ENCODE measurements around the gene CAPN3.

Gene CAPN3

GRCh38 chr15:42356851-42357250, 2.5 kb upstream of the CAPN3 start:
- no peak for DNase-seq (ENCODE audit: low read depth in 2 of 2)

GRCh38 chr15:42358141-42358540, 1.2 kb upstream of the CAPN3 start:
- DNase-seq (ENCODE audit: low read depth in 2 of 2): no peak

GRCh38 chr15:42359985-42360384, 684 bp downstream of the CAPN3 start:
- no peak for DNase-seq (ENCODE audit: low read depth in 2 of 2)

- no peak for DNase-seq (ENCODE audit: low read depth in 2 of 2)
Observed at GRCh38 chr15:42360535-42361112, 1.3 kb downstream of the CAPN3 start.

GRCh38 chr15:42363487-42363886, 4.2 kb downstream of the CAPN3 start:
- no peak for DNase-seq (ENCODE audit: low read depth in 2 of 2)

- DNase-seq (ENCODE audit: low read depth in 2 of 2): no peak
Observed at GRCh38 chr15:42363942-42364341, 4.6 kb downstream of the CAPN3 start.

- DNase-seq (ENCODE audit: low read depth in 2 of 2): no peak
Observed at GRCh38 chr15:42364529-42364928, 5.2 kb downstream of the CAPN3 start.

- no peak for DNase-seq (ENCODE audit: low read depth in 2 of 2)
Observed at GRCh38 chr15:42365921-42366550, 6.7 kb downstream of the CAPN3 start.

- DNase-seq (ENCODE audit: low read depth in 2 of 2): no peak
Observed at GRCh38 chr15:42367041-42367440, 7.7 kb downstream of the CAPN3 start.

GRCh38 chr15:42368096-42368495, 8.8 kb downstream of the CAPN3 start:
- DNase-seq (ENCODE audit: low read depth in 2 of 2): no peak

GRCh38 chr15:42371096-42371495, 11.8 kb downstream of the CAPN3 start:
- no peak for DNase-seq (ENCODE audit: low read depth in 2 of 2)

- no peak for DNase-seq (ENCODE audit: low read depth in 2 of 2)
Observed at GRCh38 chr15:42373274-42373673, 14.0 kb downstream of the CAPN3 start.

GRCh38 chr15:42373936-42374335, 14.6 kb downstream of the CAPN3 start:
- DNase-seq (ENCODE audit: low read depth in 2 of 2): no peak

- no peak for DNase-seq (ENCODE audit: low read depth in 2 of 2)
Observed at GRCh38 chr15:42374810-42375209, 15.5 kb downstream of the CAPN3 start.

GRCh38 chr15:42375252-42375651, 16.0 kb downstream of the CAPN3 start:
- no peak for DNase-seq (ENCODE audit: low read depth in 2 of 2)

GRCh38 chr15:42375941-42376340, 16.6 kb downstream of the CAPN3 start:
- no peak for DNase-seq (ENCODE audit: low read depth in 2 of 2)

GRCh38 chr15:42378011-42378410, 18.7 kb downstream of the CAPN3 start:
- DNase-seq (ENCODE audit: low read depth in 2 of 2): no peak

GRCh38 chr15:42384597-42384996, 25.3 kb downstream of the CAPN3 start:
- DNase-seq (ENCODE audit: low read depth in 2 of 2): no peak

- no peak for DNase-seq (ENCODE audit: low read depth in 2 of 2)
Observed at GRCh38 chr15:42385206-42385979, 26.1 kb downstream of the CAPN3 start.

GRCh38 chr15:42385980-42386700, 26.8 kb downstream of the CAPN3 start:
- DNase-seq (ENCODE audit: low read depth in 2 of 2): no peak

- no peak for DNase-seq (ENCODE audit: low read depth in 2 of 2)
Observed at GRCh38 chr15:42387603-42388002, 28.3 kb downstream of the CAPN3 start.

- no peak for DNase-seq (ENCODE audit: low read depth in 2 of 2)
Observed at GRCh38 chr15:42392309-42393024, 33.2 kb downstream of the CAPN3 start.

Data from stimulated activated CD8-positive, alpha-beta memory T cell treated with anti-CD3 and anti-CD28 coated beads, Interleukin-2, amount 100 ng/mL, for 48 hours (primary cell).